SU-DHL-6 (cell line): Measurements from ENCODE around the gene ZDHHC11B.
"Not testable (repeated sequence)": the region's sequence is repeated elsewhere in the genome, so short reads cannot be mapped to it uniquely, and the experiment has no call there.

Experiments used
- CTCF ChIP-seq: fragments of 200-600 bp; sonication (generic); IDR thresholded peaks from one replicate; pipeline ENCODE4 v1.5.1; 2017; ENCODE audit warnings: antibody characterized with exemption, mild to moderate bottlenecking, low read length, moderate library complexity; ENCODE audit not compliant: insufficient read depth, poor library complexity, severe bottlenecking
- EZH2phosphoT487 ChIP-seq: fragments of 200-600 bp; sonication (generic), shearing (Covaris generic); conservative IDR thresholded peaks from 2 replicates; pipeline ENCODE4 v1.6.1; 2018; ENCODE audit warnings: mild to moderate bottlenecking, antibody characterized with exemption, low read length, moderate library complexity, mixed read lengths

GRCh38 chr5:794948-795347 lies 10.4 kb upstream of the ZDHHC11B start:
- TF ChIP-seq CTCF, EZH2phosphoT487: not testable (repeated sequence)
